Gastroesophageal sphincter (tissue), 4 donors: ENCODE data around the gene GMEB2. TPM values are rescaled to one million over a fixed set of nuclear protein-coding genes. Genes with fewer than 3 reads are reported as not detected.

Experiments
- ATAC-seq: fragments of 150-250 bp; one replicate; pipeline ENCODE4 v1.9.1; 2016; ENCODE audit warnings: mild to moderate bottlenecking, moderate library complexity
- H3K27ac ChIP-seq, 4 donors: fragments of 200-600 bp; sonication (generic) in 3 of 4; 1 replicate in 3 of 4; 2 replicates in 1 of 4; pipeline ENCODE4 v1.5.1; 2016 to 2019
- H3K27me3 ChIP-seq: fragments of 200-600 bp; sonication (generic); one replicate; pipeline ENCODE4 v1.5.1; 2019
- H3K36me3 ChIP-seq, 2 donors: fragments of 200-600 bp; sonication (generic); one replicate each; pipeline ENCODE4 v1.5.1; 2019; ENCODE audit warnings: control low read depth in 1 of 2
- H3K4me1 ChIP-seq, 3 donors: fragments of 200-600 bp; sonication (generic); 1 replicate in 2 of 3; 2 replicates in 1 of 3; pipeline ENCODE4 v1.5.1; 2016 to 2019; ENCODE audit warnings: control low read depth in 2 of 3
- H3K4me3 ChIP-seq, 2 donors: fragments of 200-600 bp; sonication (generic); one replicate each; pipeline ENCODE4 v1.5.1; 2019; ENCODE audit warnings: mild to moderate bottlenecking in 1 of 2, moderate library complexity in 1 of 2
- H3K9me3 ChIP-seq, 3 donors: fragments of 200-600 bp; sonication (generic); one replicate each; pipeline ENCODE4 v1.5.1; 2017 to 2019; ENCODE audit warnings: control low read depth in 2 of 3
- CTCF ChIP-seq, 4 experiments: fragments of 200-600 bp in 2 of 4; fragments of 450-650 bp in 2 of 4; sonication (generic) in 1 of 4; IDR thresholded peaks; one replicate each; pipeline ENCODE4 v1.5.1; 2017 to 2019; ENCODE audit warnings: antibody characterized with exemption in 4 of 4, mild to moderate bottlenecking in 2 of 4, moderate library complexity in 2 of 4
- EP300 ChIP-seq: sonication (generic); formaldehyde crosslinking; IDR thresholded peaks from one replicate; pipeline ENCODE4 v1.6.1; 2017; ENCODE audit warnings: antibody characterized with exemption, mild to moderate bottlenecking
- POLR2A ChIP-seq, 2 donors: fragments of 450-650 bp; IDR thresholded peaks; one replicate each; pipeline ENCODE4 v1.6.1; 2017; ENCODE audit warnings: antibody characterized with exemption in 2 of 2, mild to moderate bottlenecking in 2 of 2, moderate library complexity in 1 of 2
- POLR2AphosphoS5 ChIP-seq: sonication (generic); formaldehyde crosslinking; IDR thresholded peaks from one replicate; pipeline ENCODE4 v1.6.1; 2017; ENCODE audit warnings: antibody characterized with exemption
- WGBS, 2 donors: methylation state at CpG; one replicate each; pipeline ENCODE4 v1.1.5; 2018; ENCODE audit warnings: low coverage in 1 of 2; 5-methylcytosine and 5-hydroxymethylcytosine counted together
- total RNA-seq, 4 donors: library from RNA; depleted of rRNA; stranded (reverse); fragments of >200 nt; gene quantifications; one replicate each; pipeline ENCODE4 v1.1.0, GENCODE V29; 2016

GMEB2 gene
- total RNA-seq, 4 donors from 2014 or later: 9.8 to 16.1 (median 12.1) TPM

- no peak overlapping the region for H3K4me3 ChIP-seq
- H3K4me1 ChIP-seq: peaks cover 0 to 7% (median 5%) of the 10 kb centered on the region in 3 donors
- ATAC-seq: no peak
- peaks cover 0 to 60% of the 10 kb centered on the region in 2 donors for H3K36me3 ChIP-seq
- no peaks in the 10 kb centered on the region for H3K9me3 ChIP-seq
- H3K27ac ChIP-seq: no peak overlapping the region
- TF ChIP-seq POLR2A (IDR thresholded peaks at IDR 0.05) (no peak), CTCF (IDR thresholded peaks at IDR 0.05) (no peak)
- H3K27me3 ChIP-seq: peaks cover 17% of the 10 kb centered on the region
- 100% methylated on average over 2 of the region's 14 CpGs; no CpG with 5 or more reads in 1 of the 2 donors for WGBS, 2 donors
These were observed 68.0 kb downstream of the GMEB2 start for GRCh38 chr20:63558804-63559484.

GRCh38 chr20:63557481-63557891, 69.4 kb downstream of the GMEB2 start:
- WGBS, 2 donors: no CpG with 5 or more reads among the region's 19 CpGs
- TF ChIP-seq POLR2A (IDR thresholded peaks at IDR 0.05) (no peak), CTCF (IDR thresholded peaks at IDR 0.05) (no peak), POLR2AphosphoS5 (no peak), EP300 (no peak)

GRCh38 chr20:63556873-63557478, 69.9 kb downstream of the GMEB2 start:
- peaks cover 35% of the 10 kb centered on the region for H3K27me3 ChIP-seq
- whole genome bisulfite sequencing, 2 donors: 47 to 60% methylated on average over 1 to 3 of the region's 23 CpGs
- H3K9me3 ChIP-seq: no peaks in the 10 kb centered on the region
- ATAC-seq: no peak
- peaks cover 0 to 41% of the 10 kb centered on the region in 2 donors for H3K36me3 ChIP-seq
- TF ChIP-seq EP300 (no peak), POLR2AphosphoS5 (no peak), CTCF (IDR thresholded peaks at IDR 0.05) (no peak), POLR2A (IDR thresholded peaks at IDR 0.05) (no peak)
- H3K4me3 ChIP-seq: no peak overlapping the region
- H3K27ac ChIP-seq: no peak overlapping the region
- peaks cover 0 to 23% (median 10%) of the 10 kb centered on the region in 3 donors for H3K4me1 ChIP-seq

More at GRCh38 chr20:63557481-63557891, 69.4 kb downstream of the GMEB2 start:
- no peak overlapping the region for H3K4me3 ChIP-seq
- H3K27ac ChIP-seq: no peak overlapping the region
- H3K27me3 ChIP-seq: peaks cover 32% of the 10 kb centered on the region
- no peaks in the 10 kb centered on the region for H3K9me3 ChIP-seq
- H3K36me3 ChIP-seq: peaks cover 0 to 46% of the 10 kb centered on the region in 2 donors
- ATAC-seq: no peak
- H3K4me1 ChIP-seq: peaks cover 0 to 20% (median 10%) of the 10 kb centered on the region in 3 donors

GRCh38 chr20:63555661-63556381, 71.1 kb downstream of the GMEB2 start:
- Histone ChIP-seq H3K4me3 (no peak overlapping the region), H3K4me1 (peaks cover 0 to 23% (median 10%) of the 10 kb centered on the region in 3 donors), H3K9me3 (no peaks in the 10 kb centered on the region), H3K36me3 (peaks cover 0 to 29% of the 10 kb centered on the region in 2 donors), H3K27ac (no peak overlapping the region), H3K27me3 (peaks cover 38% of the 10 kb centered on the region)
- no peak for ATAC-seq
- no CpG with 5 or more reads among the region's 45 CpGs for WGBS, 2 donors
- TF ChIP-seq EP300 (no peak), POLR2A (IDR thresholded peaks at IDR 0.05) (no peak), POLR2AphosphoS5 (no peak), CTCF (IDR thresholded peaks at IDR 0.05) (no peak)
